Activated CD8-positive, alpha-beta memory T cell treated with anti-CD3 and anti-CD28 coated beads for 24 hours (primary cell): Measurements from ENCODE around the gene TEX52.
"Not testable (repeated sequence)": the region's sequence is repeated elsewhere in the genome, so short reads cannot be mapped to it uniquely, and the experiment has no call there.

Experiments used
- DNase-seq: peaks from one replicate; pipeline ENCODE4 v3.0.0-alpha.2; 2020

Gene TEX52

DNA sequence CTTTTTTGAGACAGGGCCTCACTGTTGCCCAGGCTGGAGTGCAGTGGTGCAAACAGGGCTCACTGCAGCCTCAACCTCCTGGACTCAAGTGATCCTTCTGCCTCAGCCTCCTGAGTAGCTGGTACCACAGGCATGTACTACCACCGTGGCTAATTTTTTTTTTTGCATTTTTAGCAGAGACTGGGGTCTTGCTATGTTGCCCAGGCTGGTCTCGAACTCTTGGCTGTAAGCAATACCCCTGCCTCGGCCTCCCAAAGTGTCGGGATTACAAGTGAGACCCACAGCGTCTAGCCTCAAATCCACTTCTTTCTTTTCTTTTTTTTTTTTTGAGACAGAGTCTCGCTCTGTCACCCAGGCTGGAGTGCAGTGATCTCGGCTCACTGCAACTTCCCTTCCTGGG, 6.6 kb upstream of the TEX52 start:
- DNase-seq, result not testable (repeated sequence)

DNA sequence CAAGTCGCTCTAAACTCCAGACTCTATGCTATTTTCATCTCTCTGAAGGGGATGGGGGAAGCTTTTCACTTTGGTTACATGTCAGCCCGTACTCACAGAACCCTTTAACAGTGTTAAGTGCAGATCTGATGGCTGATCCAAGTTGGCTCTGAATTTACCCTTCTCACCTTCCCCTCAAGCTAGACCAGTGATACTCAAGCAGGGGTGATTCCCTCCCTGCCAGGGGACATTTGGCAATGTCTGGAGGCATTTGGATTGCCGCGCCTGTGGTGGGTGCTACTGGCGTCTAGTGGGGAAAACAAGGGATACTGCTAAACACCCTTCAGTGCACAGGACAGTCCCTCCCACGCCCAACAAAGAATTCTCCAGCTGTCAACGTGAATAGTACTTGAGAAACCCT, 6.0 kb upstream of the TEX52 start:
- DNase-seq, result no peak

DNA sequence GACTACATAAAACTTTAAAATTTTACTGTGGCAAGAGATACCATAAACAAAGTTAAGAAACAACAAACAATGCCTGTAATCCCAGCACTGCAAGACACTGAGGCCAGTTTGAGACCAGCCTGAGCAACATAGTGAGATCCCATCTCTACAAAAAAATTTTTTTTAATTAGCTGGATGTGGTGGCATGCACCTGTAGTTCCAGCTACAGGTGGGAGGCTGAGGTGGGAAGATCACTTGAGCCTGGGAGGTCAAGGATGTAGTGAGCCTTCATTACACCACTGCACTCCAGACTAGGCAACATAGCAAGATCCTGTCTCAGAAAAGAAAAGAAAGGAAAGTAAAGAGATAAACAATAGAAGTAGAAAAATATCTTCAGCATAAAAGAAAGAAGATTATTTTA, 3.3 kb upstream of the TEX52 start:
- DNase-seq, result no peak

DNA sequence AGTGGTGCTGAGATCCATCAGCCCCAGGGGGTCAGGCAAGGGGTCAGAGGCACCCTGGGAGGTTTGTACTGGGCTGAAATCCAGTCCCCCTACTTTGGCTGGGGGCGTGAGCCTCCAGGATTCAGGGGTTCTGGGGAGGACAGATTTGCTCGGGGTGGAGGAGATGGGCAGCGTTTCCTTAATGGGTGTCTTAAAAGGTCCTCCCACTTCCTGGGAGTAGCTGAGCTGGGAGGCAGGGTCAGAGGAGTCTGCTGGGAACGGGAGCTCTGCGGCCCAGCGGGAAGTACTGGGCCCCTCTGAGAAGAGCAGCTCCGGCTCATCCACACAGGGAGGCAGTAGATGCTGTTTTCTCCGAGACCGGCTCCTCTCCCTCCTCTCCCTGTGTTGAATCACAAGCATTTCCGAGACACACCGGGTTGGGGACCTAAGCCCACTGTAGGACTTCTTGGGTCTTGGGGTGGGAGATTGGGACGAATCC, 2.1 kb upstream of the TEX52 start:
- no peak for DNase-seq

DNA sequence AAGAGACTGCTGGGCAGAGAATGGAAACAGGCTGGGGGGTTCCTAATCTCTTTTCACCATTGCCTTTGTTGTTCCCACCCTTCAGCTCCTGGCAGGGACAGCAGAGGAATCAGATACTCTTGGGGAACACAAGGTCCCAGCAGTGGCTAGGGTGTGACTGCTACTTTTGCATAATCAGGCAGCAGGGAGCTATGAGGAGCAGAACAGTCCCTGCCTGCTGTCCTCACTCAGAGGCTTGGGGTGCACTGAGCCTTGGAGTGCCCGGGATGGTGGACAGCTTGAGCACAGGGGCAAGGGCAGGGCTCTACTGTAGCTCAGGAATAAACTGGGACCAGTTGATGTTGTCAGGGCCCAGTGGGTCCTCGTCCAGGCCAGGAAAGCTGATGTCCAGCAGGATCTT, 1.5 kb upstream of the TEX52 start:
- DNase-seq, result no peak

DNA sequence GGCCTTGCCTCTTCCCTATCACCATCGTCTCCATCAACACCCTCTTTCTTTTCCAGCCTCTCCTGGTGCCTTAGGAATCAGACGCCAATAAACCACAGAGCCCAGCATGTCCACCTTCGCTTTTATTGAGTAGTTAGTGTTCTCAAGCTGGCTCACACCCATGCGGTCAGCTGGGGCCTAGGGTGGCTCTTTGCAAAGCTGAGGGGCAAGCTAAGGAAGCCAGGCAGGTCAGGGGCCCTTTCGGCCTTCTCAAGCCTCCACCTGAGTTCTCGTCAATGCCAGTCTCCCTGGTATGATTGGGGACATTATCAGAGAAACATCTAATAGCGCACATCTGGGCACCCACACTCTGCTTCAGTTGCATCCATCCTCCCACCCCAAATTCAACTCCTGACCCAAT, 737 bp upstream of the TEX52 start:
- DNase-seq, result no peak

DNA sequence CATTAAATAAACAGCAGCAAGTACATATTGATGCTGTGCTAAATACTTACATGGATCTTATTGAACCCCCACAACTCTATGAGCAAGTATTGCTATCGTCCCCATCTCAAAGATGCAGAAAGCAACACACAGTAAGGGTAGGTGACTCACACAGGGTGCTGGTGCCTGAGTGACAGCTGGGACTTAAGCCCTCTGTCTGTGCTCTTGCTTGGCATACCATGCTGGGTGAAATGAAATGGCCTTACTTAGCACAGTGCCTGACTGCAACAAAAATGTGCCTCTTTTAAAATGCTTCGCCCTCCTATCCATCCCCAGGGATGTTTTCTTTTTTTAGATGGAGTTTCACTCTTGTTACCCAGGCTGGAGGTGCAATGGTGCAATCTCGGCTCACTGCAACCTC, 788 bp downstream of the TEX52 start:
- DNase-seq, result no peak

DNA sequence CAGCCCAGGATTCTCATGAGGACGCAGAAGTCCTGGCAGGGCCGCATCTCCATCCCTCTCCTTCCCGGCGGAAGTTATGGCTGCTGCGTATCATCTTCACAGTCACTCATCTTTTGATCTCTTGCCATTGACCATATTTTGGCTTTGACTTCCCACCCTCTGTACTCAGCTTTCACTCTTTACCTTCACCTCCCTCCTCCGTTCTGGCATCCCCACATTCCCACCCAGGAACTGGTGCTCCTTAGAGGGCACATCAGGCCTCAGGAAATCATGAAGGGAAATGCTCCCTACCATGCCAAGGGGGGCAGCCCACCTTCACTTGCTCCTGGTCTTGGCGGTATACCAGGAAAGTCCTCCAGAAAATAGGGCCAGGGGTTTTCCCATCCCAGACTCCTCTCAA, 1.3 kb downstream of the TEX52 start:
- DNase-seq, result no peak

DNA sequence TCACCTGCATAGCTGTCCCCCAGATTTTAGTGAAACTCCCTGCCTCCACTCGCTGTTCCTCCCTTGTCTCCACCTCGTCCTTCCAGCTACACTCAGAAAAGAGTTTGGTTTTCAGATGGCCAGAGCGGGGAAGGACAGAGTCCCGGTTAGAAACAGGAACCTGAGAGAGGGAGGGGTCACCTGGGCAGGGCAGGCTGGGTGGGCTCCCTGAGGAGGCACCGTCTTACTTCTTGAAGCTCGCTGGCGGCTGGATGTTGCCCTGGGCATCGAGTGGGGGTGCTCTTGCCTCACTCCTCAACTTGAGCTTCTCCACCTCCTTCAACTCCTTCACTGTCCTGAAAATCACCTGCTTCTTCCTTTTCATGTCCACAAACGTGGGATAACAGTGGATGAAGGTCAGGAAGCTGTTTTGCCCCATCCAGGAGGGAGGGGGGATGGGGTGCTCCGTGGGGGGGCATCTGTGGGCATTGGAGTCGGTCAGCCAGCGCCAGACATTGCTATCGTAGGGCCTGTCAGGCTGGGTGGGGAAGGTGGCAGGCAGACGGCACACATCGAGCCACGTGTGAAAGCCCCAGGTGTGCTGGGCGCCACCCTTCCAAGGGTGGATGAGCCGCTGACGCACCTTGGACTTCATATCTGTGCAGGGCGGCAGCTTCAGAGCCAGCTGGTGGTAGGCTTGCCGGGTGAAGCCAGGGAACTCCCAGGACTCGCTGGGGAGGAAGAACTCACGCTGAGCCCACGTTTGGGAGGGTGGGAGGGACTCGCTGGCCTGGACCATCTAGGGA, 2.0 kb downstream of the TEX52 start:
- no peak for DNase-seq

DNA sequence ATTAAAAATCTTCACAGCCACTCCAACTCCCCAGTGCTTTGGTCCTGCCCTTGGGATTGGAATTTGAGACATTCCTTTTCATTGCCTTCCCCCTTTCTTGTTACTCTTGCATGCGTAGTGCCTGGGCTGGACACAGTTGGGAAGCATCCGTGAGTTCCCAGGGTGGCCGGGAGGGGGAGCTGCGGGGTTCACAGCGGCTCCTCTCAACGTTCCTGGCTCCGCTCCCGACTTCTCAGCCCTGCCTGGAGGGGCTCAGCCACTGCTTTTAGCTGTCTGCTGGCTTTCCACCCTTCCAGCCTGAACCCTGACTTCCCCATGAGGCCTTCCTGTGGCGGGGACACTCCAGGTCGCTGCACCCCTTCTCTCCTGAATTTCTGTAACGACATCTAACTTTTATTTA, 3.2 kb downstream of the TEX52 start:
- DNase-seq, result peak; percentile 75

DNA sequence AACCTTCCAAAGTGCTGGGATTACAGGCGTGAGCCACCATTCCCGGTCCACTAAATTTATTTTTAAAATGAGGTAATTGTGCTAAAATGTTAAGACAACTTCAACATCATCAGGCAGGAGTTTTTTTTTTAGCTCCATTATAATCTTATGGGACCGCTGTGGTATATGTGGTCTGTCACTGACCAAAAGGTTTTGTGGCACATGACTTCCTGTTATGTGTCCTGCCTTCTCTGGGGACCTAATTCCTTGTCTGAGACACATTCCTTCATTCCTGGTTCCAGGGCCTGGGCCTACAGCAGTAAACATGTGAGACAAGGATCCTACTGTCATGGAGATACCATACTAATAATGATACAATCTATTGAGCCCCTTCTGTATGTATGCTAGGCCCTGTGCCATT, 4.9 kb downstream of the TEX52 start:
- no peak for DNase-seq

DNA sequence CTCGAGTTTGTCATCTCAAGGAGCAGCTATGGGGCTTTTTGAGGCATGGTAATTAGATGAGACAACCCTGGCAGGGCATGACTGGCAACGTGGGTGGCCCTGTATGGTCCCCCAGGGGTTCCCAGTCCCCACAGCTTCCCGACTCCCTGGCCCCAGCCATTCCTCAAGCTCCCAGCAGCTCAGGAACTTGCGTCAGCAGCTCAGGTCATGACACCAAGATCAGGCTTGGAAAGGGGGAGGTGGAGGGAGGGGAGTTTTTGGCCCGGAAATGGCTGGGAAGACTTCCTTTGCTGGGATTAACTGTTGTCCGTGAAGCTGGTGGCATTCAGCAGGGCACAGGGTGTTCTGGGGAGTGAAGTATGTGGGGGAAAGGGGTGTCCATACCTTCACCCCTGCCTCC, 11.6 kb downstream of the TEX52 start:
- DNase-seq, result no peak

DNA sequence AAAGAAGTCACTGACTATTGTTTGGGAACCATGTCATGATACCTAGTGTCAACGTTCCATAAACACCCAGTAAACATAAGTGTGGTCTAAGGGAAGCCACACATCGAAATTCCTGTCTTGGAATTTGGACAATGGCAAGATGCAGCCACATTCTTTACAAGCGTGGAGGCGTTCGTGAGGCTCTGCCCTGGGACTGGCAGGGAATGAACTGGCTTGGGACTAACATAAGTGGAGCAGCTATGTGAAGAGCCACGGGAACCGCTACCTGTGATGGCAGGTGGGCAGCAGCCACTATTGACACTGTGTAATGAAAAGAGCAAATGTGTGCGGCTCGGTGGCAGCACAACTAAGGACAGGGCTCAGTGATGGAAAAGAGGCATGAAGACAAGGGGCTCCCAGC, 12.1 kb downstream of the TEX52 start:
- no peak for DNase-seq

DNA sequence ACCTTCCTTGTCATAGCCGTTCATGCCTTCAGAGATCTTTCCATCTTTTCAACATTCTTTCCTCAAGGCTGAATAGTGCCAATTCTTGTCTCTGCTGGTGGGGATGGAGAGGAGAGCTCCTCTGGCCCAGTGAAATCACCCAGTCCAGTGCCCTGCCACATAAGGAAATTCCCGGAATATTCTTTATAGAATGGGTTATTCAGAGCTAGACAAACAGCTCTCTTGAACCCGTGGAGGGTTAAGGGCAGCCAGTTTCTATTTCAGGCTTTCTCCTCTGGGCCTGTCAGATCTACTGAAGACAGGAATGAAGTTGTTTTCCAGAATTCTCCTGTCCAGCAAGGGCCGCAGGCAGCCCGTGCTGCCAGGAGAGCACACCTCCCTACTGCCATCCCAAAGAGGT, 13.9 kb downstream of the TEX52 start:
- no peak for DNase-seq

DNA sequence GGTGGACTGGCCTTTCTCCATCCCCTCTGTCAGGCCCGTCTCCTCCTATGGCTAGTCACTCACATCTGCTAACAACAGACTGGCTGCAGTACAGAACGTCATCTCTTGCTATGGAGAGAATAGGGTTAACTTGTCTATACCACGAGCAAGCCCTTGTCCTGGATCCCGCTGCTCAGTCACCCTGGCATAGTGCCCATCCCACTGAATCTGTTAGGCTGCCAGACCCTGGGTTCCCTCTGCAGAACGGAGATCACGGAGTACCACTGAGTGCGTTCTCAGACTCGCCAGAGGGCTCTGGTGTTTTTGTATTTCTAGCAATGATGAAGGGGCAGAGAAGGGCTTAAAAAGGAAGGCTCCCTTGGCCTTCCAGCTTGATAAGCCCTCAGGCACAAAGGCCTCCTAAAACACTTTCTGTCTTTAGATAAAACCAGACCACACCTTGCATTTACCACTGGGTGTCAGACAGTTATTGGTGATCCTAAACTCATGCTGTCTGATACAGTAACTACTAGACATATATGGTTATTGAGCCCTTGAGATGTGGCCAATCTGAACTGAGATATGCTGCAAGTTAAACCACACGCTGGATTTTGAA, 15.7 kb downstream of the TEX52 start:
- DNase-seq, result no peak

DNA sequence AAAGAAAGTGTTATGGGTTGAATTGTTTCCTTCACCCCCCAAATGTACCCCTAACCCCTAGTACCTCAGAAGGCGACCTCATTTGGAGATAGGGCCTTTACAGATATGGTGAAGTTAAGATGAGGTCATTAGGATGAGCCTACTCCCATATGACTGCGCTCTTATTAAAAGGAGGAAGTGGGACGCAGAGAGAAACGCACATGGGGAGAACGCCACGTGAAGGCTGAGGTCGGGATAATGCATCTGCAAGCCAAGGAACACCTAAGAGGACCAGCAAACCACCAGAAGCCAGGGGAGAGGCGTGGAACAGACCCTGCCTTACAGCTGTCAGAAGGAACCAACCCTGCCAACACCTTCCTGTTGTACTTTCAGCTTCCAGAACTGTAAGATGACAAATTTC, 20.3 kb downstream of the TEX52 start:
- DNase-seq, result no peak

DNA sequence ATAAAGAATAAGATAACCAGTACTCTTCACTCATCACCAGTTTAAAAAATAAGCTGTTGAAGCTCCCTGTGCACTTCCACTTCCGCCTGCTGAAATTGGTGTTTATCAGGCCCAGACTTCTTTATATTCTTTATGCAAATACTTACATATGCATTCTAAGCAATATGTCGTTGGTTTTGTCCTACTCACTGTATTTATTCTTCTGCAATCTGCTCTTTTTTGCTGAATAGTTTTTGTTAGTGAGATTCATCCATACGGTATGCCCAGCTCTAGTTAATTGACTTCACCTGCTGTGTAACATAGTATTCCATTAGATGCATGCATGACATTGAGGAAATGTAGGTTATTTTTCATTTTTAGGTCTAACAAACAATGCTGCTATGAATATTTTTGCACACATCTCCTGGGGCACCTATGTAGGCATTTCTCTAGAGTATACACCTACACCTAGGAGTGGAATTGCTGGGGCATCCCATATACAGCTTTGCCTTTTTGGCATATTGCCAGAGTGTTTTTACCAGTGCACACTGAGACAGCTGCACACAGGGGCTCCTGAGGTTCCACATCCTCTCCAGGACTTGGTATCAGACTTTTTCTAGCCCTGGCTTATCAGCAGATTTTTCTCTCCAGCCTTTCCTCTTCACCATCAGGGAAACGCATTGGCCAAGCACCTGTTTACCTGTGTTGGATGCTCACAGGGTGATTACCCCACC, 21.0 kb downstream of the TEX52 start:
- DNase-seq, result no peak

DNA sequence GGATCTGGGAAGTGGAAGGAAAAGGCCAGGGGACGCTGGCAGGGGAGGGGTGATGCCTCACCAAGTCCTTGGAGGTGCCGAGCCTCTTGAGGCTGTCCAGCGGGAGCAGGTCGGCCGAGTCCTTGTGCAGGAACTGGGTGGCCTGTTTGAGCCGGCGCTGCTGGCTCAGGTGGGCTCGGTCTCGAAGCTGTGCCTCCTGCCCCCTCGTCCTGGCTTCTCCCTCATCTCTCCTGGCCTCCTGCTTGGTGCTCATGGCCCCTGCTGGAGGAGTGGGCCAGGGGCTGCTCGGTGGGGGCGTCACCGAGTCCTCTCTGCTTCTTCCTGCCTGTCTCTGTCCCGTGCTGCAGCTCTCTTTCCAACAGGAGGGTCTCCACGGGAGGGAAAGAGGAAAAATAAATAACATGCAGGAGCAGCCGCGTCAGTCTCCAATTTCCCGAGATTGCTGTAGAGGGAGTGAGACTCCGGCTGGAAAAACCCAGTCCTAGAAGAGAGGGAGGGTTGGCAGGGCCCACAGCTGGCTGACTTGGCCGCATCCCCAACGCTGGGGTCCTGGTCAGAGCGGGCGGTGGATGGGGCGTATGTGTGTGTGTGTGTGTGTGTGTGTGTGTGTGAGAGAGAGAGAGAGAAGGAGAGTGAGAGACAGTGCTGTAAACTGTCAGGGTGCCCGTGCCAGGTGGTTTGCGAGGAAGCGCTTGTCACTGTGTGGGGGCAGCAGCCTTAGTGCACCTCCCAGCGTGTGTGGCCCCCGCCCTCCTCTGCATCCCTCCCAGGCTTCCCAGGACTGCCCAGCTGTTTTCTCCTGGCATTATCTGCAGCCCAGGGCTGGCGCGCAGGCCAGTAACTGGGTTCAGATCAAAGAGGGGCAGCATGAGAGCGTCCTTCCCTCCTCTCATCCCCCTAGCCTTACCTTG, 22.0 kb downstream of the TEX52 start, which contains the start of gene NRIP2:
TSS of gene NRIP2 (minus strand) at position 455 of the 911 bp plus-strand sequence. CDS start at position 403, 52 bp downstream.
- no peak for DNase-seq

DNA sequence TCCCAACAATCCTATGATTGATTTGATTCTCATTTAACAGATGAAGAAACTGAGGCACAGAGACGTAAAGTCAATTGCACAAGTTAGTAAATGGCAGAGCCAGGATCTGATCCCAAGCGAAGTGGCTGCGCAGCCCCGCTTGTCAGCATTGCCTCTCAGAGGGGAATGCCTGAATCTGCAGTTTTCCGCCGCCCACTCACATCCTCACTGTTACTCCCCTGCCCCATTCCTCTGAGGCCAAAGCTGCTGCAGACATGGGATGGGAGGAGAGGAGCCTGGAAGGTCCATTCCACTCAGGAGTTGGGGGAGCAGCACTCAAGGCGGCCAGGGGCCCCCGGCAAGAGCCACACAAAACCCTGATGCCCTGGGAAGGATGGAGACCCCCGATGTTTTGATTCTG, 23.0 kb downstream of the TEX52 start:
- DNase-seq, result no peak

DNA sequence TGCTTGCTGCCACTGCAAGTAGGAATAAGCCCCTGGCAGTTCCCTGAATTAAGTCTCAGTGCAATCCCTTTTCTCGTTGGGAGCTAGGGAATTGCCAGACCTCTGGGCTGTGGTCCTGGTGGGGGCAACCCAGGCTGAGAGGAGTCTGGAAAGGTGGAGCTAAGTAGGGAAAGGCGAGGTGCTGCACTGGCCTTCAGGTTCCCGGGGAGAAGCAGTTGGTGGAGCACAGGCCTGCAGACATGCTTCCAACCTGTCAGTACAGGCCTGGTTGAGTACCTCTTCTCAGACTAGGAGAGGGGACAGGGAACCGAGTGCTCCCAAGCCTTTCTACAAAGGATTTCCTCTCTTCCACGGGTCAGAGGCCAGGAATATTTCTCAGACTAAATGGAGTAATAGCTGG, 23.5 kb downstream of the TEX52 start:
- DNase-seq, result no peak

DNA sequence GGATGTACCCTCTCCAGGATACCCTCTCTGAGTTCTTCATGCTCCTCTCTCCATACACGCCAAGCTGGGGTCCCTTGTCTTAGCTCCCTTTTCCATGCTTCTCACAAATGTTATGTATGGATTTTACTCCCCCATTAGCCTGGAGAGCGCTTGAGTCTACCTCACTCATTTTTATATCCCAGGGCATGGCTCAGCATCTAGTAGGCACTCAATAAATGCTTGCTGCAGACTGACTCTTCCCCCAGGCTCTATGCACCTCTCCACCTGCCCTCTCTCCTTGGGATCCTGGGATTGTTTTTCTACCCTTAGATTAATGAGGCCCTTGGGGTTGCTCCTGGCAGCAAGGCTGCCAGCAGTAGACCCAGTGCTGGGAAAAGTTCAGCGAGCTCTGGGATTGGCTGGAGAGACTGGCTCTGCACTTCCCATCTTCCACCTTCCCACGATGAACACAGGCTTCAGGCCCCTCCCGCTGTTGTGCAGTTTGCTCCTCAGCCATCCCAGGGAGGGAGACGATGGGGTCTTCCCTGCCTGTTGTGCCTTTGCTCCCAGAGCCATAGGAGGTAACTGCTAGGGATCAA, 24.2 kb downstream of the TEX52 start:
- DNase-seq, result no peak

DNA sequence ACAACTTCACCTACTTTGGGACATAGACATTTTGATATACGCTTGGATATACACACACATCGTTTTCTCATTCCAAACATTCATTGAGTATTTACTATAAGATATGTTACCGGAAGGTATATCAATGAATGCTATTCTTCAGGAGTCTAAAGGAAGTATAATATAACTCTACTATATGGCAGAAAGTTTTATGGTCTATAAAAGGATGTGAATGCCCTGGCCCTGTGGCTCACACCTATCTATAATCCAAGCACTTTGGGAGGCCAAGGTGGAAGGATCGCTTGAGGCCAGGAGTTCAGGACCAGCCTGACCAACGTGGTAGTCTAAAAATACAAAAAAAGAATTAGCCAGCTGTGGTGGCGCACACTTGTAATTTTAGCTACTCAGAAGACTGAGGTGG, 27.6 kb downstream of the TEX52 start:
- no peak for DNase-seq
